A673 (cell line): ENCODE data around the gene GNAZ.

ENCODE experiments used
- CTCF ChIP-seq: fragments of 300-800, 200-600 bp; sonication (generic); conservative IDR thresholded peaks from 2 replicates; pipeline ENCODE4 v1.5.1; 2017; ENCODE audit warnings: low read depth, mild to moderate bottlenecking, antibody characterized with exemption, low read length, moderate library complexity, mixed read lengths
- EZH2 ChIP-seq: fragments of 200-600 bp; sonication (generic); IDR thresholded peaks from 2 replicates; pipeline ENCODE4 v1.6.1; 2017; ENCODE audit warnings: borderline replicate concordance, low read depth, mild to moderate bottlenecking, mixed read lengths, antibody characterized with exemption, low read length; ENCODE audit not compliant: poor library complexity, severe bottlenecking

- TF ChIP-seq CTCF: no peak
- TF ChIP-seq EZH2: no peak
These were observed 55.3 kb downstream of the GNAZ start for GRCh38 chr22:23125512-23126103.
